Measurements from ENCODE around the gene TEDC2.
A peak's percentile ranks its signal among the peaks of the same experiment; 100 is the strongest.

Gene TEDC2, protein sequence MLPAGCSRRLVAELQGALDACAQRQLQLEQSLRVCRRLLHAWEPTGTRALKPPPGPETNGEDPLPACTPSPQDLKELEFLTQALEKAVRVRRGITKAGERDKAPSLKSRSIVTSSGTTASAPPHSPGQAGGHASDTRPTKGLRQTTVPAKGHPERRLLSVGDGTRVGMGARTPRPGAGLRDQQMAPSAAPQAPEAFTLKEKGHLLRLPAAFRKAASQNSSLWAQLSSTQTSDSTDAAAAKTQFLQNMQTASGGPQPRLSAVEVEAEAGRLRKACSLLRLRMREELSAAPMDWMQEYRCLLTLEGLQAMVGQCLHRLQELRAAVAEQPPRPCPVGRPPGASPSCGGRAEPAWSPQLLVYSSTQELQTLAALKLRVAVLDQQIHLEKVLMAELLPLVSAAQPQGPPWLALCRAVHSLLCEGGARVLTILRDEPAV

DNA sequence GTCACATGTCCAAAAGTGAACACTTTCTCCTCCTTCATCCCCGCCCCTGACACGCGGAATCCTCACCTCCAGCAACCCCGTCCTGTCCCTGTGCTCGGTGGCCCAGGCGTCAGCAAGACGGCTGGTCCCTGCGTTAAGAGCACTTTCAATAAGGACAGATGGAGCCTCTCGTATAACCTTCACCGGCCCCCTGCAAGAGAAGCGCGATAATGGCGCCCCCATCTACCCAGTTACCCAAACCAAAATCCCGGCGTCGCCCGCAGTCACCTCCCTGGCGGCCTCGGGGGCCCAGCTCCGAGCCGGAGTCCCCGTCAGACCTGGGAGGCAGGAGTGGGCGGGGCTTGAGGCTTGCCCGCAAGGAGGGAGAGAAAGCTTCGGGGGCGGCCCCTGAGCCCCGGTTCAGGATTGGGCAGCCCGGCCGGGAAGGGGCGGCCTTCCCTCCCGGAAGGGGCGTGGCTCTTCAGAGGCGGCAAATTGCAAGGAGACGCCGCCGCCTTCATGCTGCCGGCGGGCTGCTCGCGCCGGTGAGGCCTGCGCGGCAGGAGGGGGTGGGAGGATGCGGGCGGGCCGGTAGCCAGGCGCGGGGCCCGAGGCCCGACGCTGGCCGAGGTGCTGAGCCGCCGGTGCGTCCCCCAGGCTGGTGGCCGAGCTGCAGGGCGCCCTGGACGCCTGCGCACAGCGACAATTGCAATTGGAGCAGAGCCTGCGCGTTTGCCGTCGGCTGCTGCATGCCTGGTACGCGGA is at the start of gene TEDC2:
Gene TEDC2, plus strand, starts transcription at position 463 of the 744 bp plus-strand sequence. Its CDS starts 36 bp downstream, at position 499.
- Histone ChIP-seq H3K27ac (ENCODE audit: low read length) (no peak within 1 kb of the TSS), H3K4me1 (ENCODE audit: control insufficient read depth in 1 of 2, insufficient read depth in 2 of 2, low read length in 2 of 2) (peaks cover 0 to 15% of the 10 kb centered on the region in 2 donors), H3K9me3 (ENCODE audit: control insufficient read depth in 1 of 2, low read length in 2 of 2) (no peaks in the 10 kb centered on the region), H3K36me3 (ENCODE audit: control insufficient read depth in 1 of 2, insufficient read depth in 2 of 2, low read length in 2 of 2) (no peaks in the 10 kb centered on the region), H3K27me3 (ENCODE audit: low read depth, low read length) (no peaks in the 10 kb centered on the region), H3K4me3 (ENCODE audit: low read depth in 1 of 2, low read length in 2 of 2) (peak within 1 kb of the TSS; percentile 73 to 80)

DNA sequence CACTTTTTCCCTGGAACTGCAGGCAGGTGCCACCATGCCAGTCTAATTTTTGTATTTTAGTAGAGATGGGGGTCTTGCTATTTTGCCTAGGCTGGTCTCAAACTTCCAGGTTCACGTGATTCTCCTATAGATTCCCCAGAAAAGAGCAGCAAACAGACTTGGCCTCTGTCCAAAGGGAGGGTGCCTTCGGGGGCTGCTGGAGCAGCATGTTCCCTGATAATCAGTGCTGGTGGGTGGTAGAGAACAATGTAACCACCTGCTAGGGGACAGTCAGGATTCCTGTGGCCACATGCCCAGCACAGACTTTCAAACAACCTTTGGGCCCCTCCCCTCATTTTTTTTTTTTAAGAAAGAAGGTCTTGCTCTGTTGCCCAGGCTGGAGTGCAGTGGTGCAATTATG is 44.8 kb upstream of the TEDC2 start:
- Histone ChIP-seq H3K27ac (ENCODE audit: low read length) (no peak overlapping the region), H3K9me3 (ENCODE audit: control insufficient read depth in 1 of 2, low read length in 2 of 2) (no peaks in the 10 kb centered on the region), H3K27me3 (ENCODE audit: low read depth, low read length) (no peaks in the 10 kb centered on the region), H3K4me1 (ENCODE audit: control insufficient read depth in 1 of 2, insufficient read depth in 2 of 2, low read length in 2 of 2) (no peaks in the 10 kb centered on the region), H3K36me3 (ENCODE audit: control insufficient read depth in 1 of 2, insufficient read depth in 2 of 2, low read length in 2 of 2) (no peaks in the 10 kb centered on the region), H3K4me3 (ENCODE audit: low read depth in 1 of 2, low read length in 2 of 2) (no peak overlapping the region)

DNA sequence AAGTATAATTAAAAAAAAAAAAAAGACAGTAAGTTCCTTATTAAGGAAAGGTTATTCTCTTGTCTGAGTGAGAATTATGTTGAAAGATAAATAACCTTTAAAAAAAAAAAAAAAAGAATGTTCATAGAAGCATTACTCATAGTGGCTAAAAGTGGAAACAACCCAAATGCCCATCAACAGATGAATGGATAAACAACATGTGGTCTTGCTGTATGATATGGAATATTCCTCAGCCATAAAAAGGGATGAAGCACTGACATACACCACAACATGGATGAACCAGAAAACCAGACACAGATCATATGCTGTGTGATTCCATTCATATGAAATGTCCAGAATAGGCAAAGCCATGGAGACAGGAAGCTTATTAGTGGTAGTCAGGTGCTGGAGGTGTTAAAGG is 39.9 kb upstream of the TEDC2 start:
- H3K4me1 ChIP-seq (ENCODE audit: control insufficient read depth in 1 of 2, insufficient read depth in 2 of 2, low read length in 2 of 2): no peaks in the 10 kb centered on the region

DNA sequence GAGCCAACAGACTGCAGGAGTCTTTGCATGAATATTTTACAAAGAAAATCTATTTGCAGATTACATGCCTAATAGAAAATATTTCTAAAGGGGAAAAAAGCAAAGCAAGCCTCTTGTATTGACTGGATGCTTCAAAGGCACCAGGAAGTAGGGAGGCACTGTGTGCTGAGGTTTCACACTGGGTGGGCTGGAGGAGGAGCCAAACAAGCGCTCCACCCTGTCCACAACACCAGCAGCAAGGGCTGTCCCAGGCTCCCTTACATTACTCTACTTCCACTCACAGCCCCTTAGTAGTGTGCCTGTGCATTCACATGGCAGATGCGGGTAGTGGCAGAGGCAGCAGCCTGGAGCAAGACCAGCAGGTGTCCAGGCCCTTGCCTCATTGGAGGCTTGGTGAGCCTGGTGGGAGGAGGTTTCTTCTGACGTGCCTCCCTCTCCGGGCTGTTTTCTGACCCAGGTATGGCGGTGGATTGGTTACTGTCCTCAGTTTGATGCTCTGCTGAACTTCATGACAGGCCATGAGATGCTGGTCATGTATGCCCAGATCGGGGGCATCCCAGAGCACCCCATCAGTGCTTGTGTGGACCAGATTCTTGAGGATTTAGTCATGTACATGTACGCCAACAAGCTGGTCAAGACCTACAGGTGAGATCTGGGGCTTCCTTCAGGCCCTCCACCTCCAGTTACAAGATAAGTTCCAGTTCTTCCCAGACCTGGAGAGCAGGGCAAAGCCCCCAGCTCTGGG is 37.6 kb upstream of the TEDC2 start:
- H3K4me1 ChIP-seq (ENCODE audit: control insufficient read depth in 1 of 2, insufficient read depth in 2 of 2, low read length in 2 of 2): no peaks in the 10 kb centered on the region
- H3K36me3 ChIP-seq (ENCODE audit: control insufficient read depth in 1 of 2, insufficient read depth in 2 of 2, low read length in 2 of 2): no peaks in the 10 kb centered on the region
- no peak overlapping the region for H3K4me3 ChIP-seq (ENCODE audit: low read depth in 1 of 2, low read length in 2 of 2)
- no peaks in the 10 kb centered on the region for H3K27me3 ChIP-seq (ENCODE audit: low read depth, low read length)
- H3K9me3 ChIP-seq (ENCODE audit: control insufficient read depth in 1 of 2, low read length in 2 of 2): no peaks in the 10 kb centered on the region
- H3K27ac ChIP-seq (ENCODE audit: low read length): no peak overlapping the region

More for the DNA sequence above, 39.9 kb upstream of the TEDC2 start:
- Histone ChIP-seq H3K27ac (ENCODE audit: low read length) (no peak overlapping the region), H3K27me3 (ENCODE audit: low read depth, low read length) (no peaks in the 10 kb centered on the region), H3K36me3 (ENCODE audit: control insufficient read depth in 1 of 2, insufficient read depth in 2 of 2, low read length in 2 of 2) (no peaks in the 10 kb centered on the region), H3K4me3 (ENCODE audit: low read depth in 1 of 2, low read length in 2 of 2) (no peak overlapping the region), H3K9me3 (ENCODE audit: control insufficient read depth in 1 of 2, low read length in 2 of 2) (no peaks in the 10 kb centered on the region)

GRCh38 chr16:2424061-2425007 is 35.6 kb upstream of the TEDC2 start:
- Histone ChIP-seq H3K36me3 (ENCODE audit: control insufficient read depth in 1 of 2, insufficient read depth in 2 of 2, low read length in 2 of 2) (no peaks in the 10 kb centered on the region), H3K27me3 (ENCODE audit: low read depth, low read length) (no peaks in the 10 kb centered on the region), H3K9me3 (ENCODE audit: control insufficient read depth in 1 of 2, low read length in 2 of 2) (no peaks in the 10 kb centered on the region), H3K4me3 (ENCODE audit: low read depth in 1 of 2, low read length in 2 of 2) (no peak overlapping the region), H3K27ac (ENCODE audit: low read length) (no peak overlapping the region), H3K4me1 (ENCODE audit: control insufficient read depth in 1 of 2, insufficient read depth in 2 of 2, low read length in 2 of 2) (no peaks in the 10 kb centered on the region)

DNA sequence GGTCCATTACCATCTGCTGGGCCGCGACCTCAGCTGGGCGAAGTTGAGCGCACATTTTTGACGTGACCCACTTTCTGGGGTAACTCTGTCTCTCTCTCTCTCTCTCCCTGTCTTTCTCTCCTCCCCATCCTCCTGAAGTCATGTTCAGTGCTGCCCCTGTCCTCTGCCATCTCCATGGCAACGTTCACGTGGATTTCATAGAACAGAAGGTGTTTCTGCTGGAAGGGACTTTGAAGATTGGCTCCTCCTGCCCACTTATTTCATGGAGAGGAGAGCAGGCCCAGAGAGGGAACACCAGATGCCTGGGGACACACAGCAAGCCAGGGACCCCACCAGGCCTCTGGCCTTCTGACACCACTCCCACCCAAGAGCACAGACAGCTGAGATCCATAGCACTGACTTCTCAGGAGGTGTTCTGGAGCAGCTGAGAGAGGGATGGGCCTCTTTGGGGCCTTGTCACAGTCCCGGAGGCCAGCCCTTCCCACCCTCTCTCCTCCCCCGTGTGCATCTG is 34.8 kb upstream of the TEDC2 start:
- Histone ChIP-seq H3K36me3 (ENCODE audit: control insufficient read depth in 1 of 2, insufficient read depth in 2 of 2, low read length in 2 of 2) (no peaks in the 10 kb centered on the region), H3K4me3 (ENCODE audit: low read depth in 1 of 2, low read length in 2 of 2) (no peak overlapping the region), H3K4me1 (ENCODE audit: control insufficient read depth in 1 of 2, insufficient read depth in 2 of 2, low read length in 2 of 2) (peaks cover 1 to 4% of the 10 kb centered on the region in 2 donors), H3K9me3 (ENCODE audit: control insufficient read depth in 1 of 2, low read length in 2 of 2) (no peaks in the 10 kb centered on the region), H3K27ac (ENCODE audit: low read length) (no peak overlapping the region), H3K27me3 (ENCODE audit: low read depth, low read length) (no peaks in the 10 kb centered on the region)

- no peaks in the 10 kb centered on the region for H3K36me3 ChIP-seq (ENCODE audit: control insufficient read depth in 1 of 2, insufficient read depth in 2 of 2, low read length in 2 of 2)
- no peaks in the 10 kb centered on the region for H3K27me3 ChIP-seq (ENCODE audit: low read depth, low read length)
- H3K27ac ChIP-seq (ENCODE audit: low read length): no peak overlapping the region
- H3K4me1 ChIP-seq (ENCODE audit: control insufficient read depth in 1 of 2, insufficient read depth in 2 of 2, low read length in 2 of 2): peaks cover 4 to 10% of the 10 kb centered on the region in 2 donors
- H3K9me3 ChIP-seq (ENCODE audit: control insufficient read depth in 1 of 2, low read length in 2 of 2): no peaks in the 10 kb centered on the region
- no peak overlapping the region for H3K4me3 ChIP-seq (ENCODE audit: low read depth in 1 of 2, low read length in 2 of 2)
Measured at GRCh38 chr16:2425825-2426430, 34.0 kb upstream of the TEDC2 start.

GRCh38 chr16:2426941-2427361 is 33.0 kb upstream of the TEDC2 start:
- no peaks in the 10 kb centered on the region for H3K27me3 ChIP-seq (ENCODE audit: low read depth, low read length)
- H3K36me3 ChIP-seq (ENCODE audit: control insufficient read depth in 1 of 2, insufficient read depth in 2 of 2, low read length in 2 of 2): no peaks in the 10 kb centered on the region
- H3K4me1 ChIP-seq (ENCODE audit: control insufficient read depth in 1 of 2, insufficient read depth in 2 of 2, low read length in 2 of 2): peaks cover 4 to 10% of the 10 kb centered on the region in 2 donors
- H3K9me3 ChIP-seq (ENCODE audit: control insufficient read depth in 1 of 2, low read length in 2 of 2): no peaks in the 10 kb centered on the region
- H3K4me3 ChIP-seq (ENCODE audit: low read depth in 1 of 2, low read length in 2 of 2): no peak overlapping the region
- no peak overlapping the region for H3K27ac ChIP-seq (ENCODE audit: low read length)

DNA sequence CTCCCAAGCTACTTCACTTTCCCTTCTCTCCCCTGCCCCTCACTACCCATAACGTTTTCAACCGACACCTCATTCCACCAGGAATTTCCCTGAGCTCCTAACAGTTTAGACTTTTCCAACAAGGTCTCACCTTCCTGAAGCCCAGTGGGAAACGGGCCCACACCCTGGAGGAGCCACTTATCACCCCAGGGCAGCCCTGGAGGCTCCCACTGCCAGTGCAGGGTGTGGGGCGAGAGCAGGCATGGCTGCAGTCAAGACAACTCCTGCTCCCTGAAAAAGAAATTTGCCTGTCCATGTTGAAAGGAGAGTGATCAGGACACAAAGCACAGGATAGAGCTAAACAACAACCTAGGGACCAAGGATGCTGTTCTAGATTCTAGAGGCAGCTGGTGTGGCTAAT is 32.4 kb upstream of the TEDC2 start:
- H3K4me1 ChIP-seq (ENCODE audit: control insufficient read depth in 1 of 2, insufficient read depth in 2 of 2, low read length in 2 of 2): peaks cover 4 to 10% of the 10 kb centered on the region in 2 donors
- H3K4me3 ChIP-seq (ENCODE audit: low read depth in 1 of 2, low read length in 2 of 2): no peak overlapping the region
- H3K27ac ChIP-seq (ENCODE audit: low read length): no peak overlapping the region
- no peaks in the 10 kb centered on the region for H3K36me3 ChIP-seq (ENCODE audit: control insufficient read depth in 1 of 2, insufficient read depth in 2 of 2, low read length in 2 of 2)
- no peaks in the 10 kb centered on the region for H3K9me3 ChIP-seq (ENCODE audit: control insufficient read depth in 1 of 2, low read length in 2 of 2)
- H3K27me3 ChIP-seq (ENCODE audit: low read depth, low read length): no peaks in the 10 kb centered on the region

Measured in muscle layer of duodenum (tissue), 2 donors.